GM21576 (cell line): ENCODE measurements around the gene PRKAG1.

Source experiments
- ATAC-seq: cut with Tn5 transposase; IDR thresholded peaks from one replicate; pipeline ENCODE4 v1.9.1; 2021; ENCODE audit warnings: mild to moderate bottlenecking, moderate library complexity; ENCODE audit not compliant: unreplicated experiment

The PRKAG1 gene

GRCh38 chr12:48985901-48986300 is 32.7 kb downstream of the PRKAG1 start:
- ATAC-seq = no peak

GRCh38 chr12:48985475-48985897 is 33.1 kb downstream of the PRKAG1 start:
- no peak for ATAC-seq

- no peak for ATAC-seq
Observed at GRCh38 chr12:48982397-48983080, 36.0 kb downstream of the PRKAG1 start.

- ATAC-seq = no peak
Observed at GRCh38 chr12:48981757-48982157, 36.8 kb downstream of the PRKAG1 start.

- no peak for ATAC-seq
Observed at GRCh38 chr12:48980953-48981756, 37.4 kb downstream of the PRKAG1 start.

GRCh38 chr12:48980389-48980952 is 38.1 kb downstream of the PRKAG1 start:
- ATAC-seq = no peak

GRCh38 chr12:48979602-48980388 is 38.8 kb downstream of the PRKAG1 start:
- ATAC-seq = no peak

GRCh38 chr12:48978741-48979601 is 39.6 kb downstream of the PRKAG1 start:
- no peak for ATAC-seq

- ATAC-seq = no peak
Observed at GRCh38 chr12:48978291-48978740, 40.3 kb downstream of the PRKAG1 start, which contains the start of gene WNT1. TSS of gene WNT1 (plus strand) at chr12:48978322. CDS start at chr12:48978651, 329 bp downstream.

- no peak for ATAC-seq
Observed at GRCh38 chr12:48977290-48978281, 41.0 kb downstream of the PRKAG1 start.

GRCh38 chr12:48973941-48974673 is 44.5 kb downstream of the PRKAG1 start:
- ATAC-seq = no peak

GRCh38 chr12:48973531-48973930 is 45.0 kb downstream of the PRKAG1 start:
- ATAC-seq = no peak

GRCh38 chr12:48972952-48973483 is 45.6 kb downstream of the PRKAG1 start:
- ATAC-seq = no peak

GRCh38 chr12:48972213-48972951 is 46.2 kb downstream of the PRKAG1 start:
- ATAC-seq = no peak

- ATAC-seq = no peak
Observed at GRCh38 chr12:48970702-48971334, 47.8 kb downstream of the PRKAG1 start.

- no peak for ATAC-seq
Observed at GRCh38 chr12:48969833-48970701, 48.5 kb downstream of the PRKAG1 start.
